ENCODE data around the gene NCAPH2.

NCAPH2 gene

GRCh38 chr22:50574383-50574755 is 66.3 kb downstream of the NCAPH2 start:
- DNase-seq = no peak
- intact Hi-C loops (cut with DNase I) = no loop called here
